K562 (cell line): ENCODE results near the gene VWA3A. TPM values are rescaled to one million over a fixed set of nuclear protein-coding genes. Genes with fewer than 3 reads are reported as not detected.

Experiments
- BRCA1 ChIP-seq, 2 experiments: fragments of 450-650 bp in 1 of 2; sonication (generic) in 1 of 2; formaldehyde crosslinking in 1 of 2; IDR thresholded peaks; 2 replicates each; pipeline versions ENCODE4 v1.5.0 to v1.6.1; 2017 to 2020; ENCODE audit warnings: mild to moderate bottlenecking in 1 of 2, missing genetic modification reagents in 1 of 2
- CREB5 ChIP-seq: fragments of 250-450 bp; sonication (Bioruptor Pico); IDR thresholded peaks from 2 replicates; pipeline ENCODE4 v1.5.0; 2020; ENCODE audit warnings: mild to moderate bottlenecking
- CREBBP ChIP-seq: IDR thresholded peaks from one replicate; pipeline ENCODE4 v1.6.1; 2012; ENCODE audit warnings: low read depth, mild to moderate bottlenecking, control low read depth, inconsistent platforms, low read length
- E2F1 ChIP-seq: sonication (generic); formaldehyde crosslinking; IDR thresholded peaks from 2 replicates; pipeline ENCODE4 v1.8.1; 2023; ENCODE audit warnings: mild to moderate bottlenecking, missing genetic modification reagents, moderate library complexity
- EZH2 ChIP-seq: IDR thresholded peaks from 2 replicates; pipeline ENCODE4 v1.6.1; 2012; ENCODE audit warnings: low read depth, mild to moderate bottlenecking, inconsistent platforms, low read length, borderline replicate concordance
- GABPB2 ChIP-seq: fragments of 250-450 bp; sonication (Bioruptor Pico); conservative IDR thresholded peaks from 2 replicates; pipeline ENCODE4 v1.5.1; 2021; ENCODE audit warnings: mild to moderate bottlenecking
- GATA2 ChIP-seq: sonication (generic); formaldehyde crosslinking; IDR thresholded peaks from 2 replicates; pipeline ENCODE4 v1.4.0; 2020; ENCODE audit warnings: mild to moderate bottlenecking, missing genetic modification reagents
- HDAC6 ChIP-seq: IDR thresholded peaks from 2 replicates; pipeline ENCODE4 v1.6.1; 2012; ENCODE audit warnings: low read depth, mild to moderate bottlenecking, control low read depth, inconsistent platforms, low read length, moderate library complexity
- KHSRP ChIP-seq: fragments of 450-650 bp; IDR thresholded peaks from 2 replicates; pipeline ENCODE4 v1.6.1; 2017
- NFE2 ChIP-seq: IDR thresholded peaks from 2 replicates; pipeline ENCODE4 v1.6.1; 2014; ENCODE audit warnings: antibody characterized with exemption, low read depth
- PRMT5 ChIP-seq: sonication (generic); formaldehyde crosslinking; IDR thresholded peaks from 2 replicates; pipeline ENCODE4 v1.5.0; 2020; ENCODE audit warnings: missing genetic modification reagents
- SAFB2 ChIP-seq: fragments of 200-400 bp; formaldehyde crosslinking; IDR thresholded peaks from 2 replicates; pipeline ENCODE4 v1.6.1; 2018; ENCODE audit warnings: borderline replicate concordance, low read length, low read depth, moderate library complexity; ENCODE audit not compliant: severe bottlenecking
- SMARCC2 ChIP-seq: fragments of 450-650 bp; IDR thresholded peaks from 2 replicates; pipeline ENCODE4 v1.6.1; 2017; ENCODE audit warnings: antibody characterized with exemption, moderate library complexity, mild to moderate bottlenecking, low read depth
- STAG1 ChIP-seq: sonication (generic); formaldehyde crosslinking; IDR thresholded peaks from 2 replicates; pipeline ENCODE4 v1.5.0; 2020; ENCODE audit warnings: missing genetic modification reagents, borderline replicate concordance
- TFE3 ChIP-seq: fragments of 450-650 bp; formaldehyde crosslinking; IDR thresholded peaks from 2 replicates; pipeline ENCODE4 v1.4.0; 2020; ENCODE audit warnings: mild to moderate bottlenecking, mixed read lengths
- TSC22D4 ChIP-seq: fragments of 450-650 bp; IDR thresholded peaks from 2 replicates; pipeline ENCODE4 v1.6.1; 2016; ENCODE audit warnings: missing genetic modification characterization, missing biosample characterization, control low read depth
- ZC3H4 ChIP-seq: sonication (generic); formaldehyde crosslinking; IDR thresholded peaks from 2 replicates; pipeline ENCODE4 v1.9.0; 2021; ENCODE audit warnings: missing genetic modification reagents, borderline replicate concordance
- ZNF253 ChIP-seq: fragments of 250-450 bp; sonication (Bioruptor Pico); conservative IDR thresholded peaks from 2 replicates; pipeline ENCODE4 v1.6.1; 2021; ENCODE audit warnings: mild to moderate bottlenecking
- ZNF311 ChIP-seq: fragments of 250-450 bp; sonication (Bioruptor Pico); IDR thresholded peaks from 2 replicates; pipeline ENCODE4 v1.4.0; 2020; ENCODE audit warnings: mild to moderate bottlenecking, moderate library complexity
- ZNF511 ChIP-seq: sonication (generic); formaldehyde crosslinking; IDR thresholded peaks from 2 replicates; pipeline ENCODE4 v1.8.0; 2022; ENCODE audit warnings: mild to moderate bottlenecking, missing genetic modification reagents
- ZNF589 ChIP-seq: fragments of 200-800 bp; sonication (Bioruptor generic); IDR thresholded peaks from 2 replicates; pipeline ENCODE4 v1.6.1; 2016; ENCODE audit warnings: low read depth, missing genetic modification characterization, missing compliant biosample characterization
- polyA plus RNA-seq, 8 experiments: library from polyadenylated mRNA; depleted of rRNA in 4 of 8; stranded (reverse) in 5 of 8; unstranded in 3 of 8; fragments of >200 nt; fragmentation: Nextera tagmentation in 2 of 8; fragmentation: Illumina TruSeq in 1 of 8; extraction: Ambion mirVana in 2 of 8; extraction: Trizol in 1 of 8; gene quantifications; 2 replicates each; pipeline versions ENCODE4 v1.2.1 to v1.2.3, GENCODE V29; 2011 to 2014; ENCODE audit warnings: inconsistent platforms in 1 of 8, missing spikeins in 1 of 8
- total RNA-seq, 7 experiments: library from RNA; depleted of rRNA in 6 of 7; stranded (reverse); fragments of >200 nt in 6 of 7; fragmentation: Illumina TruSeq in 2 of 7; extraction: Trizol in 2 of 7; gene quantifications; 2 replicates each; pipeline versions ENCODE4 v1.2.1 to v1.2.3, GENCODE V29; 2011 to 2021; ENCODE audit warnings: low replicate concordance in 1 of 7

Gene VWA3A
- total and polyA plus RNA-seq, 9 of the 15 experiments (the other 6 are each of a cell fraction or from before 2014, with no cell fraction given) = not detected

GRCh38 chr16:22206013-22206841 lies 113.9 kb downstream of the VWA3A start, which contains the start of gene EEF2K (continued):
- TF ChIP-seq CREB5 (CRISPR knock-in tag) = no peak
- no peak for TF ChIP-seq TSC22D4 (tag)
- no peak for TF ChIP-seq TFE3
- no peak for TF ChIP-seq BRCA1 (IDR thresholded peaks at IDR 0.05)
- no peak for TF ChIP-seq BRCA1 (CRISPR knock-in tag; IDR thresholded peaks at IDR 0.05)
- no peak; the same call in 1 of the 2 replicates for TF ChIP-seq ZNF311 (CRISPR knock-in tag)
- TF ChIP-seq ZNF511 (CRISPR knock-in tag) = no peak; the same call in 1 of the 2 replicates
- no peak for TF ChIP-seq NFE2
- TF ChIP-seq GABPB2 (CRISPR knock-in tag) = no peak
- 0 out of 2 replicates have a peak, but pooled peaks have one; percentile 2 for TF ChIP-seq SMARCC2
- TF ChIP-seq EZH2 = no peak
- no peak; the same call in 1 of the 2 replicates for TF ChIP-seq ZC3H4 (CRISPR knock-in tag)
- TF ChIP-seq E2F1 (CRISPR knock-in tag) = peak; percentile 80; the same call in 1 of the 2 replicates
- no peak for TF ChIP-seq HDAC6
- TF ChIP-seq STAG1 = no peak; the same call in 1 of the 2 replicates
- no peak for TF ChIP-seq GATA2 (CRISPR knock-in tag)
- TF ChIP-seq ZNF589 (CRISPR knock-in tag) = peak; percentile 77
- no peak for TF ChIP-seq CREBBP
- no peak for TF ChIP-seq ZNF253 (CRISPR knock-in tag)
- TF ChIP-seq PRMT5 (CRISPR knock-in tag) = no peak; the same call in 1 of the 2 replicates
- TF ChIP-seq KHSRP = no peak
- no peak for TF ChIP-seq SAFB2
